Karpas-422 (cell line): ENCODE data around the gene ARFIP1. TPM values are rescaled to one million over a fixed set of nuclear protein-coding genes. Genes with fewer than 3 reads are reported as not detected.
"Not testable (repeated sequence)": the region's sequence is repeated elsewhere in the genome, so short reads cannot be mapped to it uniquely, and the experiment has no call there.

Experiments used
- DNase-seq: peaks from one replicate; pipeline ENCODE4 v3.0.0-alpha.2; 2015
- H2AFZ ChIP-seq: fragments of 200-600 bp; sonication (generic); 2 replicates; pipeline ENCODE4 v1.6.1; 2014; ENCODE audit warnings: antibody characterized with exemption, low read length, mixed read lengths
- H3K27ac ChIP-seq: fragments of 200-600 bp; sonication (generic); 2 replicates; pipeline ENCODE4 v1.5.1; 2014; ENCODE audit warnings: mild to moderate bottlenecking, low read length, moderate library complexity
- H3K27me3 ChIP-seq: fragments of 200-600 bp; sonication (generic); 2 replicates; pipeline ENCODE4 v1.6.1; 2014; ENCODE audit warnings: low read length, mixed read lengths
- H3K36me3 ChIP-seq: fragments of 200-600 bp; sonication (generic); 2 replicates; pipeline ENCODE4 v1.6.1; 2014; ENCODE audit warnings: low read length, mixed read lengths; ENCODE audit not compliant: insufficient read depth
- H3K4me1 ChIP-seq: fragments of 200-600 bp; sonication (generic); 2 replicates; pipeline ENCODE4 v1.6.1; 2014; ENCODE audit warnings: mild to moderate bottlenecking, low read length, mixed read lengths
- H3K4me2 ChIP-seq: fragments of 200-600 bp; sonication (generic); 2 replicates; pipeline ENCODE4 v1.6.1; 2014; ENCODE audit warnings: low read length, low read depth, mild to moderate bottlenecking; ENCODE audit not compliant: poor library complexity, severe bottlenecking
- H3K4me3 ChIP-seq: fragments of 200-600 bp; sonication (generic); 2 replicates; pipeline ENCODE4 v1.5.1; 2014; ENCODE audit warnings: mild to moderate bottlenecking, antibody characterized with exemption, low read length, mixed read lengths
- H3K79me2 ChIP-seq: fragments of 200-600 bp; sonication (generic); 2 replicates; pipeline ENCODE4 v1.6.1; 2014; ENCODE audit warnings: mild to moderate bottlenecking, low read length, mixed read lengths
- H3K9ac ChIP-seq: fragments of 200-600 bp; sonication (generic); 2 replicates; pipeline ENCODE4 v1.6.0; 2014; ENCODE audit warnings: low read length
- H3K9me2 ChIP-seq: fragments of 200-600 bp; sonication (generic), shearing (Covaris generic); replicated peaks from 2 replicates; pipeline ENCODE4 v1.6.0; 2014; ENCODE audit warnings: mild to moderate bottlenecking, low read length, moderate library complexity; ENCODE audit not compliant: insufficient read depth
- H3K9me3 ChIP-seq: fragments of 300-700, 200-600 bp; sonication (generic); 2 replicates; pipeline ENCODE4 v1.6.1; 2014; ENCODE audit warnings: low read length, mixed read lengths
- H4K20me1 ChIP-seq: fragments of 200-600 bp; sonication (generic); 2 replicates; pipeline ENCODE4 v1.6.1; 2014; ENCODE audit warnings: mild to moderate bottlenecking, antibody characterized with exemption, low read length, low read depth; ENCODE audit not compliant: insufficient read depth
- total RNA-seq: library from RNA; depleted of rRNA; stranded (reverse); fragments of >200 nt; shearing (Covaris generic); gene quantifications from 2 replicates; pipeline ENCODE4 v1.2.3, GENCODE V29; 2014; ENCODE audit warnings: low replicate concordance

ARFIP1 gene
- total RNA-seq, 1 experiment from 2014 or later = 81.7 TPM

GRCh38 chr4:152748619-152749018 is 31.1 kb upstream of the ARFIP1 start:
- no peak overlapping the region for H3K4me2 ChIP-seq
- H3K79me2 ChIP-seq = no peaks in the 10 kb centered on the region
- no peak overlapping the region for H3K27ac ChIP-seq
- no peaks in the 10 kb centered on the region for H3K9me3 ChIP-seq
- no peak overlapping the region for H3K9ac ChIP-seq
- H3K9me2 ChIP-seq = no peaks in the 10 kb centered on the region
- no peaks in the 10 kb centered on the region; the same call in 1 of the 2 replicates for H3K27me3 ChIP-seq
- no peaks in the 10 kb centered on the region for H3K4me1 ChIP-seq
- no peak overlapping the region for H2AFZ ChIP-seq
- no peaks in the 10 kb centered on the region for H4K20me1 ChIP-seq
- no peak overlapping the region for H3K4me3 ChIP-seq
- H3K36me3 ChIP-seq = no peaks in the 10 kb centered on the region
- no peak for DNase-seq

- no peak for DNase-seq
- H3K9me2 ChIP-seq = no peaks in the 10 kb centered on the region
- no peak overlapping the region for H3K4me2 ChIP-seq
Observed at GRCh38 chr4:152763796-152764195, 16.0 kb upstream of the ARFIP1 start.

GRCh38 chr4:152765069-152765737 is 14.6 kb upstream of the ARFIP1 start:
- H3K4me2 ChIP-seq, H3K27ac ChIP-seq, H3K36me3 ChIP-seq, H3K9ac ChIP-seq, H4K20me1 ChIP-seq, H3K9me2 ChIP-seq, H3K4me1 ChIP-seq, DNase-seq, H3K27me3 ChIP-seq, H3K9me3 ChIP-seq, H3K4me3 ChIP-seq, H3K79me2 ChIP-seq, H2AFZ ChIP-seq: not testable (repeated sequence)

More at GRCh38 chr4:152763796-152764195, 16.0 kb upstream of the ARFIP1 start:
- H3K4me3 ChIP-seq = no peak overlapping the region
- H4K20me1 ChIP-seq = no peaks in the 10 kb centered on the region
- no peaks in the 10 kb centered on the region for H3K79me2 ChIP-seq
- no peak overlapping the region for H3K9ac ChIP-seq
- H3K9me3 ChIP-seq = no peaks in the 10 kb centered on the region
- H3K4me1 ChIP-seq = peaks cover 4% of the 10 kb centered on the region; the same call in 1 of the 2 replicates
- H3K27ac ChIP-seq = no peak overlapping the region
- no peaks in the 10 kb centered on the region for H3K36me3 ChIP-seq
- no peak overlapping the region for H2AFZ ChIP-seq
- no peaks in the 10 kb centered on the region for H3K27me3 ChIP-seq

- DNase-seq = no peak
- Histone ChIP-seq H3K9me2 (no peaks in the 10 kb centered on the region), H3K27ac (no peak overlapping the region), H3K36me3 (no peaks in the 10 kb centered on the region), H3K9ac (no peak overlapping the region), H3K79me2 (no peaks in the 10 kb centered on the region), H3K4me2 (no peak overlapping the region), H3K4me3 (no peak overlapping the region), H2AFZ (no peak overlapping the region), H3K9me3 (no peaks in the 10 kb centered on the region), H4K20me1 (no peaks in the 10 kb centered on the region), H3K4me1 (no peaks in the 10 kb centered on the region), H3K27me3 (no peaks in the 10 kb centered on the region)
Observed at GRCh38 chr4:152771741-152772533, 7.8 kb upstream of the ARFIP1 start.

- H3K4me1 ChIP-seq = peaks cover 6% of the 10 kb centered on the region
- no peak overlapping the region for H3K4me2 ChIP-seq
- H3K4me3 ChIP-seq = no peak overlapping the region
- no peaks in the 10 kb centered on the region for H4K20me1 ChIP-seq
- no peaks in the 10 kb centered on the region for H3K27me3 ChIP-seq
- no peak overlapping the region for H3K27ac ChIP-seq
- DNase-seq = no peak
- H3K9ac ChIP-seq = no peak overlapping the region
- H3K9me3 ChIP-seq = no peaks in the 10 kb centered on the region
- no peaks in the 10 kb centered on the region for H3K36me3 ChIP-seq
- no peaks in the 10 kb centered on the region for H3K79me2 ChIP-seq
- H3K9me2 ChIP-seq = no peaks in the 10 kb centered on the region
- H2AFZ ChIP-seq = no peak overlapping the region
Observed at GRCh38 chr4:152773339-152773738, 6.4 kb upstream of the ARFIP1 start.

- Histone ChIP-seq H3K79me2 (no peaks in the 10 kb centered on the region), H3K27ac (no peak overlapping the region), H3K4me2 (no peak overlapping the region), H3K4me3 (no peak overlapping the region), H3K9ac (no peak overlapping the region), H3K4me1 (peaks cover 12% of the 10 kb centered on the region), H3K9me3 (no peaks in the 10 kb centered on the region), H2AFZ (no peak overlapping the region), H3K9me2 (no peaks in the 10 kb centered on the region), H4K20me1 (no peaks in the 10 kb centered on the region), H3K27me3 (no peaks in the 10 kb centered on the region), H3K36me3 (no peaks in the 10 kb centered on the region)
- no peak for DNase-seq
Observed at GRCh38 chr4:152773953-152774352, 5.8 kb upstream of the ARFIP1 start.

- Histone ChIP-seq H3K4me2 (no peak overlapping the region), H4K20me1 (peaks cover 8% of the 10 kb centered on the region; the same call in 1 of the 2 replicates), H3K36me3 (no peaks in the 10 kb centered on the region), H3K9me2 (no peaks in the 10 kb centered on the region), H3K27ac (no peak overlapping the region), H2AFZ (no peak overlapping the region), H3K79me2 (peaks cover 21% of the 10 kb centered on the region), H3K9me3 (no peaks in the 10 kb centered on the region), H3K9ac (no peak overlapping the region), H3K27me3 (no peaks in the 10 kb centered on the region), H3K4me1 (peaks cover 23% of the 10 kb centered on the region), H3K4me3 (no peak overlapping the region)
- DNase-seq = no peak
Observed at GRCh38 chr4:152776352-152776751, 3.4 kb upstream of the ARFIP1 start.

- H3K4me1 ChIP-seq = peaks cover 34% of the 10 kb centered on the region
- no peak overlapping the region for H3K4me2 ChIP-seq
- H3K4me3 ChIP-seq = no peak overlapping the region
- no peak overlapping the region for H2AFZ ChIP-seq
- peaks cover 32% of the 10 kb centered on the region for H3K79me2 ChIP-seq
- H3K27me3 ChIP-seq = no peaks in the 10 kb centered on the region
- H3K9ac ChIP-seq = no peak overlapping the region
- no peak overlapping the region for H3K27ac ChIP-seq
- no peaks in the 10 kb centered on the region for H3K9me2 ChIP-seq
- H3K9me3 ChIP-seq = no peaks in the 10 kb centered on the region
- H3K36me3 ChIP-seq = no peaks in the 10 kb centered on the region
- no peak for DNase-seq
- H4K20me1 ChIP-seq = peaks cover 11% of the 10 kb centered on the region; the same call in 1 of the 2 replicates
Observed at GRCh38 chr4:152777488-152777887, 2.3 kb upstream of the ARFIP1 start.
